ENCODE data around the gene SERPINB6.

Gene SERPINB6

GRCh38 chr6:2966347-2966746 is 5.0 kb downstream of the SERPINB6 start:
- H3K27ac ChIP-seq = no peak overlapping the region
- TF ChIP-seq ZFX (IDR thresholded peaks at IDR 0.05) = no peak
- TF ChIP-seq, protein P1, sequence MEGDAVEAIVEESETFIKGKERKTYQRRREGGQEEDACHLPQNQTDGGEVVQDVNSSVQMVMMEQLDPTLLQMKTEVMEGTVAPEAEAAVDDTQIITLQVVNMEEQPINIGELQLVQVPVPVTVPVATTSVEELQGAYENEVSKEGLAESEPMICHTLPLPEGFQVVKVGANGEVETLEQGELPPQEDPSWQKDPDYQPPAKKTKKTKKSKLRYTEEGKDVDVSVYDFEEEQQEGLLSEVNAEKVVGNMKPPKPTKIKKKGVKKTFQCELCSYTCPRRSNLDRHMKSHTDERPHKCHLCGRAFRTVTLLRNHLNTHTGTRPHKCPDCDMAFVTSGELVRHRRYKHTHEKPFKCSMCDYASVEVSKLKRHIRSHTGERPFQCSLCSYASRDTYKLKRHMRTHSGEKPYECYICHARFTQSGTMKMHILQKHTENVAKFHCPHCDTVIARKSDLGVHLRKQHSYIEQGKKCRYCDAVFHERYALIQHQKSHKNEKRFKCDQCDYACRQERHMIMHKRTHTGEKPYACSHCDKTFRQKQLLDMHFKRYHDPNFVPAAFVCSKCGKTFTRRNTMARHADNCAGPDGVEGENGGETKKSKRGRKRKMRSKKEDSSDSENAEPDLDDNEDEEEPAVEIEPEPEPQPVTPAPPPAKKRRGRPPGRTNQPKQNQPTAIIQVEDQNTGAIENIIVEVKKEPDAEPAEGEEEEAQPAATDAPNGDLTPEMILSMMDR (conservative IDR thresholded peaks at IDR 0.05) = no peak

DNA sequence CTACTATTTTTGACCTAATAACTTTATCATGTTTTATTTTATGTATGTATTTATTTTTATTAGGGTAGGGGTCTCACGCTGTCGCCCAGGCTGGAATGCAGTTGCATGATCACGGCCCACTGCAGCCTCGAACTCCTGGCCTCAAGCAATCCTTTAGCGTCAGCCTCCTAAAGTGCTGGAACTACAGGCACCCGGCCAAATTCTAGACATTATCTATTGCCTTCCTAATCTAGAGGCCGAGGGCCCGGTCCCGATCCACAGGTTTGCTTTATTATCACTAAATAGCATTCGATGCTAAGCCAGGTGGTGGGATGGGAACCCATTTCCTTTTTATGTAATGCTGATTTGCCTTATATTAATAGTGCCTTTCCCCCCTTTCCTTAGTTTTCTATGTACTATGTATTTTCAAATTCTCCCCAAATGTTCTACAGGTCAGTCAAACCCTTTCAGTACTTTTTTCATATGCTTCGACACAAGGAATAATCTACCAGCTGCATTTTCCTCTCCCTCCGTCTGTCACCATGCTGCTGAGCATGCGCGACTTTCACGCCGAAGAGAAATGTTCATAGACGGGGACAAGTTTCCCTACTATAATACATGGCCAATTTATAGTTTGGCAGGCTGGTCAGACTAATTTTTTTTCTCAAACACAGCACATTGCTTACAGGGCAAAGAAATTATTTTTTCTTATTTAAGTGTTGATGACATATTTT is 6.4 kb downstream of the SERPINB6 start:
- H3K27ac ChIP-seq = no peak overlapping the region

DNA sequence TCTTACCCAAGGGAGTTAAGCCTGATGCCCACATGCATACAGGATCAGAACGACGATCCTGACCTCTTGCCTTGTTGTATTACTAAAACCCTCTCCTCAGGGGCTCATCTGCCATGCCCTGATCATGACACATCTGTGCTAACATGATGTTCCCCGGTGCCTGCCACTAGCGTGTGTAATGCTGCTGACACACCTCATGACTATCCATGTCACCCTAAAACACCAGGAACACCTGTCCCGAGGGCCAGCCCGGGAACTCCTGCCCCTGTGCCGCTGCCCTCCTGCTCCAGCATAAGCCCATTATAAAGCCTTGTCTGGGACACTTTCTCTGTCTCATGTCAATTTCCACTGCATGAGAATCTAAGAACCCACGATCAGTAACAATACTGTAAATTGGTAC is 7.6 kb downstream of the SERPINB6 start:
- TF ChIP-seq, protein P1 (conservative IDR thresholded peaks at IDR 0.05) = no peak
- TF ChIP-seq ZFX (IDR thresholded peaks at IDR 0.05) = no peak

More for the DNA sequence above, 6.4 kb downstream of the SERPINB6 start:
- TF ChIP-seq ZFX (IDR thresholded peaks at IDR 0.05) = no peak
- TF ChIP-seq, protein P1 (conservative IDR thresholded peaks at IDR 0.05) = no peak

GRCh38 chr6:2962636-2963035 is 8.7 kb downstream of the SERPINB6 start:
- TF ChIP-seq ZFX (IDR thresholded peaks at IDR 0.05) = no peak
- TF ChIP-seq, protein P1 (conservative IDR thresholded peaks at IDR 0.05) = no peak

More for the DNA sequence above, 7.6 kb downstream of the SERPINB6 start:
- H3K27ac ChIP-seq = no peak overlapping the region

DNA sequence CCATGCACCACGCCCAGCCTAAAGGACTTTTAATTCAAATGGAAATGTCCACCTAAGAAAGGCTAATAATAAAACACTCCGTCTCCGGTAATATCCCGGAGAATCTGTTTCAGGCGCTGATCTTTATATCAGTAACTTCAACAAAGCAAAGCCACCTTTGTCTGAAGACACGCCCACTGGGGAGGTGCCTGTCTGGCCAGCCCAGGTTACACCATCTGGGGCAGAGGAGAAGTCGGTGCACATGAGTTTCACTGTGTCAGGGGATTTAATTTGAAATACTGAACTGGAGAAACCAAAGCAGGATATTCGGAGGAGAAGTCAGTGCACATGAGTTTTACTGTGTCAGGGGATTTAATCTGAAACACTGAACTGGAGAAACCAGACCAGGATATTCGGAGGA is 9.4 kb downstream of the SERPINB6 start:
- TF ChIP-seq, protein P1 (conservative IDR thresholded peaks at IDR 0.05) = no peak; the same call in 1 of the 2 replicates
- TF ChIP-seq ZFX (IDR thresholded peaks at IDR 0.05) = no peak
- H3K27ac ChIP-seq = peak overlapping the region; percentile 77

More at GRCh38 chr6:2962636-2963035, 8.7 kb downstream of the SERPINB6 start:
- no peak overlapping the region for H3K27ac ChIP-seq

GRCh38 chr6:2961506-2961905 is 9.9 kb downstream of the SERPINB6 start:
- peak overlapping the region; percentile 77 for H3K27ac ChIP-seq
- TF ChIP-seq ZFX (IDR thresholded peaks at IDR 0.05) = no peak
- TF ChIP-seq, protein P1 (conservative IDR thresholded peaks at IDR 0.05) = no peak; the same call in 1 of the 2 replicates

DNA sequence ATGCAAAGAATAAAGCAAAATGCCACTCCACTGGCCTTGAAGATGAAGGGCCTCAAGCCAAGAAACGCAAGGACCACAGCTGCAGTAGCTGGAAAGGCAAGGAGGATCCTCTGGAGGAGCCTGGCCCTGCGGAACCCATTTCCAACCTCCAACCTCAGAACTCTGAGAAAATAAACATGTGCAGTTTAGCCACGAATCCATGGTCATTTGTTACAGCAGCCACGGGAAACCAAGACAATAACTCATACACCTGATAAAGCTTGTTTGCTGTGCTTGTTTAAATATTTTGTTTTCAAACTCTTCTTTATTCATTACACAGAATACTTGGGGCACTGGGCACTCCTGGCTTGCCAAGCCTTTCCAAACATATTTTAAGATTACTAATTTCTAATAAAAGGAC is 10.4 kb downstream of the SERPINB6 start:
- no peak for TF ChIP-seq ZFX (IDR thresholded peaks at IDR 0.05)
- TF ChIP-seq, protein P1 (conservative IDR thresholded peaks at IDR 0.05) = no peak
- peak overlapping the region; percentile 77 for H3K27ac ChIP-seq
